C4-2B (cell line): ENCODE data around the gene CBLN3.

Experiments
- ZFX ChIP-seq: fragments of 450-650 bp; IDR thresholded peaks from 2 replicates; pipeline ENCODE4 v1.6.1; 2017
- TF ChIP-seq, protein P1 (sequence below): fragments of 450-650 bp; conservative IDR thresholded peaks from 2 replicates; pipeline ENCODE4 v1.5.1; 2017; ENCODE audit warnings: mild to moderate bottlenecking

DNA sequence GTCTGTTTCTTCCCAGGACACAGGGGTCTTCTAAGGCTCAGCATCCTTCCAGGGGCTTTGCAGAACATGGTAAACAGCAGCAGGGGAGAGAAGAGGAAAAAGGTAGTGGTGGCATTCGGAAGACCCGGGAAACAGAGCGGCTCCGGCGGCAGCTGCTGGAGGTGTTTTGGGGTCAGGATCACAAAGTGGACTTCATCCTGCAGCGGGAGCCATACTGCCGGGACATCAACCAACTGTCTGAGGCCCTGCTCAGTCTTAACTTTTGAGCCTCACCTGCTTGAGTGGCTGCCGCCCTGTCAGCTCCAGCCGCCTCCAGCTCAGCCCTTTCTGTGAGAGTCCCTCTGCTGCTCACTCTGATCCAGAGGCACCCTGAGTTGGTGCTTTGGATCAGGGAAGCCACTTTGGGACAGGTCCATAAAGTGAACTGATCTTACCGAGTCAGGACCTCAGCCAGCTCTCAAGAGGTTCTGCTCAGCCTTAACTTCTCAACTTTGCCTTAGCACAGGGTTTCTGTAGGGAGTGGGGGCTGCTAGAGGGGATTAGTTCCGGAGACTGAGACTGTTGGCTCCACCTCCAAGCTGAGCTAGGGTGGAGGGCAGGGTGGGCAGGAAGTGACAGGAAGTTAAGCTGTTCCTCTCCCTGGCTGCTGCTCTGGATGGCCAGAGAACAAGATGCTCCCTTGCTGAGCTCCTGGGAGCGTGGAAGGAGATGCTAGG is 7.7 kb upstream of the CBLN3 start:
- no peak for TF ChIP-seq ZFX
- TF ChIP-seq, protein P1, sequence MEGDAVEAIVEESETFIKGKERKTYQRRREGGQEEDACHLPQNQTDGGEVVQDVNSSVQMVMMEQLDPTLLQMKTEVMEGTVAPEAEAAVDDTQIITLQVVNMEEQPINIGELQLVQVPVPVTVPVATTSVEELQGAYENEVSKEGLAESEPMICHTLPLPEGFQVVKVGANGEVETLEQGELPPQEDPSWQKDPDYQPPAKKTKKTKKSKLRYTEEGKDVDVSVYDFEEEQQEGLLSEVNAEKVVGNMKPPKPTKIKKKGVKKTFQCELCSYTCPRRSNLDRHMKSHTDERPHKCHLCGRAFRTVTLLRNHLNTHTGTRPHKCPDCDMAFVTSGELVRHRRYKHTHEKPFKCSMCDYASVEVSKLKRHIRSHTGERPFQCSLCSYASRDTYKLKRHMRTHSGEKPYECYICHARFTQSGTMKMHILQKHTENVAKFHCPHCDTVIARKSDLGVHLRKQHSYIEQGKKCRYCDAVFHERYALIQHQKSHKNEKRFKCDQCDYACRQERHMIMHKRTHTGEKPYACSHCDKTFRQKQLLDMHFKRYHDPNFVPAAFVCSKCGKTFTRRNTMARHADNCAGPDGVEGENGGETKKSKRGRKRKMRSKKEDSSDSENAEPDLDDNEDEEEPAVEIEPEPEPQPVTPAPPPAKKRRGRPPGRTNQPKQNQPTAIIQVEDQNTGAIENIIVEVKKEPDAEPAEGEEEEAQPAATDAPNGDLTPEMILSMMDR = peak; percentile 28
